NCI-H1417 (cell line): ENCODE results near the gene EEF2KMT.
A peak's percentile ranks its signal among the peaks of the same experiment; 100 is the strongest.
"Not testable (repeated sequence)": the region's sequence is repeated elsewhere in the genome, so short reads cannot be mapped to it uniquely, and the experiment has no call there.

Experiments
- DNase-seq, 3 experiments: peaks; one replicate each; lab custom pipeline; 2025; lab: John Stamatoyannopoulos, UW

EEF2KMT gene

GRCh38 chr16:5070431-5071186, 27.0 kb downstream of the EEF2KMT start:
- no peak for DNase-seq

- no peak for DNase-seq
These were observed 27.7 kb downstream of the EEF2KMT start for GRCh38 chr16:5069854-5070253.

- no peak for DNase-seq
These were observed 28.5 kb downstream of the EEF2KMT start for GRCh38 chr16:5069048-5069447.

- DNase-seq, result no peak
These were observed 31.1 kb downstream of the EEF2KMT start for GRCh38 chr16:5066511-5066910.

- no peak for DNase-seq
These were observed 31.8 kb downstream of the EEF2KMT start, which contains the start of gene C16orf89 for GRCh38 chr16:5065813-5066212. Gene C16orf89, minus strand, starts transcription at chr16:5065956. Its CDS starts 48 bp downstream, at chr16:5065908.

GRCh38 chr16:5065326-5065725, 32.3 kb downstream of the EEF2KMT start:
- DNase-seq, result no peak

- DNase-seq, result peak; percentile 18 to 67 (median 64)
These were observed 32.7 kb downstream of the EEF2KMT start for GRCh38 chr16:5064915-5065314.

GRCh38 chr16:5062790-5063765, 34.5 kb downstream of the EEF2KMT start:
- DNase-seq, result peak in 1 of 3 experiments; percentile 6

GRCh38 chr16:5062051-5062450, 35.5 kb downstream of the EEF2KMT start:
- DNase-seq, result no peak

GRCh38 chr16:5060073-5060641, 37.4 kb downstream of the EEF2KMT start:
- no peak for DNase-seq

- no peak for DNase-seq
These were observed 38.1 kb downstream of the EEF2KMT start for GRCh38 chr16:5059386-5060072.

- DNase-seq, result no peak
These were observed 39.1 kb downstream of the EEF2KMT start for GRCh38 chr16:5058476-5058875.

- peak in 1 of 3 experiments; percentile 3 for DNase-seq
These were observed 41.2 kb downstream of the EEF2KMT start for GRCh38 chr16:5056352-5056751.

GRCh38 chr16:5054876-5055865, 42.4 kb downstream of the EEF2KMT start:
- no peak for DNase-seq

- no peak for DNase-seq
These were observed 50.7 kb downstream of the EEF2KMT start for GRCh38 chr16:5046914-5047313.

- DNase-seq, result no peak
These were observed 52.0 kb downstream of the EEF2KMT start for GRCh38 chr16:5045499-5046115.

- DNase-seq, result not testable (repeated sequence)
These were observed 53.0 kb downstream of the EEF2KMT start for GRCh38 chr16:5044581-5044980.

GRCh38 chr16:5044011-5044540, 53.5 kb downstream of the EEF2KMT start:
- no peak for DNase-seq

GRCh38 chr16:5042574-5043171, 54.9 kb downstream of the EEF2KMT start:
- no peak for DNase-seq
